HepG2 (cell line): Measurements from ENCODE around the gene ERFL. TPM values are rescaled to one million over a fixed set of nuclear protein-coding genes. Genes with fewer than 3 reads are reported as not detected.

Experiments
- AGO2 ChIP-seq: fragments of 200-400 bp; formaldehyde crosslinking; optimal IDR thresholded peaks from 2 replicates; pipeline ENCODE3; 2017; ENCODE audit warnings: mild to moderate bottlenecking, low read depth, low read length, moderate library complexity
- CCDC6 ChIP-seq: sonication (generic); formaldehyde crosslinking; IDR thresholded peaks from 2 replicates; pipeline ENCODE4 v1.8.1; 2022; ENCODE audit warnings: mild to moderate bottlenecking, missing genetic modification reagents, moderate library complexity
- ELF1 ChIP-seq: sonication (generic); formaldehyde crosslinking; IDR thresholded peaks from 2 replicates; pipeline ENCODE4 v1.4.0; 2020; ENCODE audit warnings: missing genetic modification reagents
- GABPB1 ChIP-seq: IDR thresholded peaks from 2 replicates; pipeline ENCODE4 v1.6.1; 2016; ENCODE audit warnings: mild to moderate bottlenecking, missing genetic modification reagents, moderate library complexity, missing compliant biosample characterization
- HNF1B ChIP-seq: sonication (generic); formaldehyde crosslinking; IDR thresholded peaks from 2 replicates; pipeline ENCODE4 v1.5.1; 2020; ENCODE audit warnings: mild to moderate bottlenecking, moderate library complexity, missing genetic modification reagents
- HOXA9 ChIP-seq: sonication (generic); formaldehyde crosslinking; IDR thresholded peaks from 2 replicates; pipeline ENCODE4 v1.8.1; 2022; ENCODE audit warnings: missing genetic modification reagents, mild to moderate bottlenecking, moderate library complexity, borderline replicate concordance
- MXD3 ChIP-seq: IDR thresholded peaks from 2 replicates; pipeline ENCODE4 v1.6.1; 2016; ENCODE audit warnings: mild to moderate bottlenecking, missing biosample characterization, missing genetic modification reagents
- RNF2 ChIP-seq: fragments of 450-650 bp; conservative IDR thresholded peaks from 2 replicates; pipeline ENCODE4 v1.6.1; 2016; ENCODE audit warnings: low read depth
- SMC3 ChIP-seq: IDR thresholded peaks from 2 replicates; pipeline ENCODE4 v1.6.1; 2011; ENCODE audit warnings: low read length, improper control_type of control experiment
- SUZ12 ChIP-seq: fragments of 150-350 bp; IDR thresholded peaks from 2 replicates; pipeline ENCODE4 v1.6.1; 2014; ENCODE audit warnings: low read depth, low read length
- THAP11 ChIP-seq: IDR thresholded peaks from 2 replicates; pipeline ENCODE4 v1.6.1; 2016; ENCODE audit warnings: missing biosample characterization, missing genetic modification reagents
- ZFP37 ChIP-seq: sonication (generic); formaldehyde crosslinking; IDR thresholded peaks from 2 replicates; pipeline ENCODE4 v1.4.0; 2020; ENCODE audit warnings: missing genetic modification reagents, borderline replicate concordance
- ZFP91 ChIP-seq: sonication (generic); formaldehyde crosslinking; IDR thresholded peaks from 2 replicates; pipeline ENCODE4 v1.9.0; 2022; ENCODE audit warnings: missing genetic modification reagents, mild to moderate bottlenecking, borderline replicate concordance
- ZNF101 ChIP-seq: sonication (generic); formaldehyde crosslinking; IDR thresholded peaks from 2 replicates; pipeline ENCODE4 v1.4.0; 2020; ENCODE audit warnings: mild to moderate bottlenecking, low read depth, missing genetic modification reagents, borderline replicate concordance
- ZNF574 ChIP-seq: sonication (generic); formaldehyde crosslinking; IDR thresholded peaks from 2 replicates; pipeline ENCODE4 v1.4.0; 2020; ENCODE audit warnings: missing genetic modification reagents
- ZNF598 ChIP-seq: sonication (generic); formaldehyde crosslinking; IDR thresholded peaks from 2 replicates; pipeline ENCODE4 v1.5.1; 2020; ENCODE audit warnings: mild to moderate bottlenecking, missing genetic modification reagents, borderline replicate concordance
- ZNF629 ChIP-seq: sonication (generic); formaldehyde crosslinking; conservative IDR thresholded peaks from 2 replicates; pipeline ENCODE4 v1.5.0; 2020; ENCODE audit warnings: missing genetic modification reagents
- ZNF687 ChIP-seq: sonication (generic); formaldehyde crosslinking; IDR thresholded peaks from 2 replicates; pipeline ENCODE4 v1.5.1; 2020; ENCODE audit warnings: mild to moderate bottlenecking, missing genetic modification reagents, moderate library complexity
- ZNF768 ChIP-seq: sonication (generic); formaldehyde crosslinking; IDR thresholded peaks from 2 replicates; pipeline ENCODE4 v1.4.0; 2020; ENCODE audit warnings: missing genetic modification reagents
- ZNF777 ChIP-seq: sonication (generic); formaldehyde crosslinking; IDR thresholded peaks from 2 replicates; pipeline ENCODE4 v1.4.0; 2020; ENCODE audit warnings: missing genetic modification reagents
- polyA plus RNA-seq, 8 experiments: library from polyadenylated mRNA; depleted of rRNA in 3 of 8; stranded (reverse) in 7 of 8; unstranded in 1 of 8; fragments of >200 nt; fragmentation: Illumina TruSeq in 4 of 8; extraction: Trizol in 4 of 8; gene quantifications; 2 replicates each; pipeline versions ENCODE4 v1.2.1 to v1.2.3, GENCODE V29; 2011 to 2016; ENCODE audit warnings: low read depth in 4 of 8, missing spikeins in 1 of 8, mixed read lengths in 1 of 8; ENCODE audit not compliant: insufficient read depth in 1 of 8
- total RNA-seq, 5 experiments: library from RNA; depleted of rRNA; stranded (reverse); fragments of >200 nt; fragmentation: Illumina TruSeq; extraction: Trizol; gene quantifications; 2 replicates each; pipeline ENCODE4 v1.2.3, GENCODE V29; 2016; ENCODE audit warnings: low read depth in 1 of 5

Gene ERFL
- total and polyA plus RNA-seq, 2 of the 13 experiments (the other 11 are each of a cell fraction or from before 2014, with no cell fraction given): not detected

GRCh38 chr19:41951686-41952172, 23.5 kb upstream of the ERFL start (continued):
- TF ChIP-seq GABPB1 (CRISPR knock-in tag) (peak; percentile 49; the same call in 1 of the 2 replicates), MXD3 (0 out of 2 replicates have a peak, but pooled peaks have one; percentile 41), SMC3 (peak; percentile 61), AGO2 (no peak), ZNF687 (CRISPR knock-in tag) (peak; percentile 23), ELF1 (CRISPR knock-in tag) (no peak), ZNF777 (CRISPR knock-in tag) (no peak), ZNF629 (CRISPR knock-in tag) (no peak), HNF1B (CRISPR knock-in tag) (peak; percentile 60; the same call in 1 of the 2 replicates), HOXA9 (CRISPR knock-in tag) (no peak), ZNF768 (0 out of 2 replicates have a peak, but pooled peaks have one; percentile 27), RNF2 (no peak), ZNF574 (CRISPR knock-in tag) (peak; percentile 39; the same call in 1 of the 2 replicates), ZNF598 (CRISPR knock-in tag) (no peak), ZFP37 (CRISPR knock-in tag) (no peak), CCDC6 (CRISPR knock-in tag) (no peak), ZNF101 (CRISPR knock-in tag) (no peak), THAP11 (CRISPR knock-in tag) (0 out of 2 replicates have a peak, but pooled peaks have one; percentile 26), ZFP91 (CRISPR knock-in tag) (peak; percentile 29; the same call in 1 of the 2 replicates), SUZ12 (no peak)
